Caco-2 (cell line): ENCODE data around the gene IGFBP7. TPM values are rescaled to one million over a fixed set of nuclear protein-coding genes. Genes with fewer than 3 reads are reported as not detected.

Experiments
- BruUV-seq: library from RNA; stranded (reverse); fragments of 400-500 nt; replicated peaks from 2 replicates; lab custom pipeline; 2021; lab: Mats Ljungman, UMichigan
- CTCF ChIA-PET: fragments of 300-600 bp; sonication (Branson Sonifier 250); formaldehyde crosslinking; loops from one replicate; lab custom pipeline; 2022; ENCODE audit warnings: antibody characterized with exemption; lab: Charles Lee
- POLR2A ChIA-PET: fragments of 300-600 bp; sonication (Branson Sonifier 250); formaldehyde crosslinking; loops from one replicate; lab custom pipeline; 2022; ENCODE audit warnings: antibody characterized with exemption; lab: Charles Lee
- DNase-seq, 2 experiments: peaks; one replicate each; pipeline versions ENCODE4 v3.0.0 to v3.0.0-alpha.2; 2020 to 2022
- H3K27me3 ChIP-seq: replicated peaks from 2 replicates; pipeline ENCODE4 v1.6.0; 2011; ENCODE audit warnings: low read length; ENCODE audit not compliant: control insufficient read depth, insufficient read depth
- H3K36me3 ChIP-seq: 2 replicates; pipeline ENCODE4 v1.5.1; 2011; ENCODE audit warnings: low read length; ENCODE audit not compliant: control insufficient read depth, insufficient read depth
- H3K4me1 ChIP-seq: fragments of 250-450 bp; sonication (Bioruptor Pico); 2 replicates; pipeline ENCODE4 v1.5.1; 2020; ENCODE audit warnings: mild to moderate bottlenecking
- H3K4me3 ChIP-seq: 2 replicates; pipeline ENCODE4 v1.5.1; 2011; ENCODE audit warnings: low read depth, mild to moderate bottlenecking, control low read depth, low read length
- H3K9me3 ChIP-seq: fragments of 250-450 bp; sonication (Bioruptor Pico); 2 replicates; pipeline ENCODE4 v1.5.1; 2020; ENCODE audit warnings: mild to moderate bottlenecking, moderate library complexity
- H3K27ac Mint-ChIP-seq: one replicate; pipeline ENCODE4 v1.8.0; 2022; ENCODE audit warnings: mixed read lengths; ENCODE audit not compliant: unreplicated experiment
- H3K27me3 Mint-ChIP-seq: one replicate; pipeline ENCODE4 v1.8.0; 2022; ENCODE audit warnings: mixed read lengths; ENCODE audit not compliant: insufficient read depth, unreplicated experiment
- H3K36me3 Mint-ChIP-seq: one replicate; pipeline ENCODE4 v1.8.0; 2022; ENCODE audit warnings: mild to moderate bottlenecking, mixed read lengths; ENCODE audit not compliant: insufficient read depth, unreplicated experiment
- H3K4me1 Mint-ChIP-seq: one replicate; pipeline ENCODE4 v1.8.0; 2022; ENCODE audit warnings: low read depth, mixed read lengths; ENCODE audit not compliant: unreplicated experiment
- H3K4me3 Mint-ChIP-seq: one replicate; pipeline ENCODE4 v1.8.0; 2022; ENCODE audit warnings: mild to moderate bottlenecking, moderate library complexity, mixed read lengths; ENCODE audit not compliant: unreplicated experiment
- H3K9me3 Mint-ChIP-seq: one replicate; pipeline ENCODE4 v1.8.0; 2022; ENCODE audit warnings: mixed read lengths; ENCODE audit not compliant: unreplicated experiment
- intact Hi-C: fragments of 100-400 bp; cut with micrococcal nuclease; formaldehyde crosslinking; loops from one replicate; pipeline ENCODE4 v1.10.0; 2022; ENCODE audit not compliant: unreplicated experiment
- total RNA-seq: library from RNA; stranded (reverse); gene quantifications from 2 replicates; pipeline ENCODE4 v1.2.3, GENCODE V29; 2022
- TF ChIP-seq, protein P1 (sequence below), 2 experiments: fragments of 200-600 bp in 1 of 2; IDR thresholded peaks; 1 replicate in 1 of 2; 2 replicates in 1 of 2; pipeline versions ENCODE4 v1.5.1 to v1.8.0; 2011 to 2022; ENCODE audit warnings: antibody characterized with exemption in 1 of 2, control low read depth in 1 of 2, inconsistent platforms in 1 of 2, low read depth in 1 of 2, low read length in 1 of 2, mild to moderate bottlenecking in 1 of 2, moderate library complexity in 1 of 2; ENCODE audit not compliant: insufficient read depth in 1 of 2, severe bottlenecking in 1 of 2, unreplicated experiment in 1 of 2

IGFBP7 gene
- total RNA-seq, 1 experiment from 2014 or later: 40.4 TPM

DNA sequence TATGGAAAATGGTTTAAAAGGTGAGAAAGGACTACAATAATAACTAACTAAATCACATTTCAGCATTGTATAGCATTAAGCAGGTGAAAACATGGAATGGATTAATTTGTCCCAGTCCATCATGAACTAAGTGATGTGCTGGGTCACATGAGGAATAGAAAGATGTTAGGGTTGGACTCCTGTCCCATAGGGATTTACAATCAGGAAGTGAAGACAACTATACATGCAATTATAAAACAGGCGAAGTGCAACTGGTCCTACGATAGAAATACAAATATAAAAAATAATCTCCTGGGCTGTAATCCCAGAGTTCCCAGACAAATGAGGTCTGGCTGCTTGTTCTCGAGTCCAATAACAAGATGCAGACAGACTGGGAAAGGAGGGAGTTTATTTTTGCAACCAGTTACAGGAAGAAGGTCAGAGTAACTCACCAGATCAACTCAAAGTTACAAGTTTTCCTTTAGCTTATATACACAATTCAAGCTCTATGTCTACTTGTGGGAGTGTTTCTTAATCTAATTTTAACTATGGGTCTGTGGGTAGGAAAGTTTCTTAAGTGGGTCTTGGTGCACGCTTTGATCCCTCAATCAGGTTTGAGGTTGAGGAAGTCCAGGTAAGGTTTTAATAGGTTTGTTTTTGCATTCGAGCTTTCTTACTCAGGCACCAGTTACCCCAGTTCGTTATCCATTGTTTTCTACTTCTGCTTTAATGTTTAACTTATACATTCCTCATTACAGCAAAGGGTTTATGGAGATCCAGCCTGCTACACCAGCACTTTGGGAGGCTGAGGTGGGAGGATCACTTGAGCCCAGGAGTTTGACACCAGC is 50.1 kb downstream of the IGFBP7 start:
- Mint-ChIP-seq H3K27me3 (no peaks in the 10 kb centered on the region), H3K27ac (no peak overlapping the region), H3K9me3 (no peaks in the 10 kb centered on the region), H3K4me3 (no peak overlapping the region), H3K36me3 (peaks cover 5% of the 10 kb centered on the region), H3K4me1 (peaks cover 13% of the 10 kb centered on the region)
- intact Hi-C loops: no loop called here
- no peak for DNase-seq
- Histone ChIP-seq H3K4me3 (no peak overlapping the region), H3K27me3 (no peaks in the 10 kb centered on the region), H3K36me3 (no peaks in the 10 kb centered on the region), H3K4me1 (peaks cover 20% of the 10 kb centered on the region), H3K9me3 (no peaks in the 10 kb centered on the region)
- TF ChIP-seq, protein P1, sequence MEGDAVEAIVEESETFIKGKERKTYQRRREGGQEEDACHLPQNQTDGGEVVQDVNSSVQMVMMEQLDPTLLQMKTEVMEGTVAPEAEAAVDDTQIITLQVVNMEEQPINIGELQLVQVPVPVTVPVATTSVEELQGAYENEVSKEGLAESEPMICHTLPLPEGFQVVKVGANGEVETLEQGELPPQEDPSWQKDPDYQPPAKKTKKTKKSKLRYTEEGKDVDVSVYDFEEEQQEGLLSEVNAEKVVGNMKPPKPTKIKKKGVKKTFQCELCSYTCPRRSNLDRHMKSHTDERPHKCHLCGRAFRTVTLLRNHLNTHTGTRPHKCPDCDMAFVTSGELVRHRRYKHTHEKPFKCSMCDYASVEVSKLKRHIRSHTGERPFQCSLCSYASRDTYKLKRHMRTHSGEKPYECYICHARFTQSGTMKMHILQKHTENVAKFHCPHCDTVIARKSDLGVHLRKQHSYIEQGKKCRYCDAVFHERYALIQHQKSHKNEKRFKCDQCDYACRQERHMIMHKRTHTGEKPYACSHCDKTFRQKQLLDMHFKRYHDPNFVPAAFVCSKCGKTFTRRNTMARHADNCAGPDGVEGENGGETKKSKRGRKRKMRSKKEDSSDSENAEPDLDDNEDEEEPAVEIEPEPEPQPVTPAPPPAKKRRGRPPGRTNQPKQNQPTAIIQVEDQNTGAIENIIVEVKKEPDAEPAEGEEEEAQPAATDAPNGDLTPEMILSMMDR (IDR thresholded peaks at IDR 0.05; ENCODE audit: insufficient read depth in 1 of 2, low read depth in 1 of 2, low read length in 1 of 2, severe bottlenecking in 1 of 2, unreplicated experiment in 1 of 2): no peak
- ChIA-PET CTCF (no interaction called here), POLR2A (no interaction called here)
- no TSS peak for BruUV-seq

DNA sequence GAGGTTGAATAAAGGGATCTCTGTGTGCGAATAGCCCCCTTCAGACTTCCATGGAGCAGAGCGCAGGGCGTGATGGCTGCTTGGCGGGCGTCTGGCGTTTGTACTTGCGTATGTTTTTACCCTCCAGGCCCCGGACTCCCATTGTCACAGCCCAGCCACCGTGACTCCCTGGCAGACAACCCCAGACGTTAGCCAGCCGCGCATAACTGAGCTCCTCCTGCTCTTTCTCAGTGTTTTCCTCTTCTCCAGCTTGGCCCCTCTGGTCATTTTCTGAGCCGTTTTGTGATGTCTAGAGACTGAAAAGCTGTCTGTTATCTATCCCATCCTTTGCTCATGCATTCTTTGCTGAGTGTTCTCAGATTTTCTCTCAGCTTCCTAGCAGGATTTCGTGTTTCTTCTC is 54.3 kb downstream of the IGFBP7 start:
- intact Hi-C loops: no loop called here
- no TSS peak for BruUV-seq
- TF ChIP-seq, protein P1 (IDR thresholded peaks at IDR 0.05; ENCODE audit: insufficient read depth in 1 of 2, low read depth in 1 of 2, low read length in 1 of 2, severe bottlenecking in 1 of 2, unreplicated experiment in 1 of 2): no peak
- Mint-ChIP-seq H3K36me3 (peaks cover 5% of the 10 kb centered on the region), H3K4me1 (peaks cover 5% of the 10 kb centered on the region), H3K27me3 (no peaks in the 10 kb centered on the region), H3K4me3 (no peak overlapping the region), H3K9me3 (no peaks in the 10 kb centered on the region), H3K27ac (no peak overlapping the region)
- DNase-seq: no peak
- no peaks in the 10 kb centered on the region for H3K9me3 ChIP-seq
- POLR2A ChIA-PET: no interaction called here
- no peaks in the 10 kb centered on the region for H3K27me3 ChIP-seq
- no peak overlapping the region for H3K4me3 ChIP-seq
- CTCF ChIA-PET: no interaction called here
- no peaks in the 10 kb centered on the region for H3K36me3 ChIP-seq
- H3K4me1 ChIP-seq: no peaks in the 10 kb centered on the region

DNA sequence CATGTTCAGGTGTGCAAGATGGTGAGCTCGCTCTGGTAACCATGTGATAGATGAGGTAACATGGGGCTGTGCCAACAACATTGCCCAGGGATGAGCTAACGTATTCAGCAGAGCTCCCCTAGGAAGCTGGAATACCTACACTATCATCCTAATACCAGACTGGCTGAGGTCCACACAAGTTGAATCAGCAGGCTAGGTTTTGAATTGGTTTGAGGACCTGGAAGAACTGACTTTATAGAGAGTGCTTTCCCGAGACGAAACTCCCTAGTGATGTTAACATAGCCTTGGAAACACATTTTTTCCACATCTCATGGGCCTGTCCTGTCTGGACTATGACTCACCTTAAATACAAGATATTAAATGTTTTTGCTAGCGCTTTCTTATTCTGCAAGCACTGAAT is 56.7 kb downstream of the IGFBP7 start:
- Mint-ChIP-seq H3K4me3 (no peak overlapping the region), H3K36me3 (no peaks in the 10 kb centered on the region), H3K9me3 (no peaks in the 10 kb centered on the region), H3K4me1 (no peaks in the 10 kb centered on the region), H3K27ac (no peak overlapping the region), H3K27me3 (no peaks in the 10 kb centered on the region)
- DNase-seq: no peak
- no peak overlapping the region for H3K4me3 ChIP-seq
- ChIA-PET CTCF (no interaction called here), POLR2A (no interaction called here)
- H3K9me3 ChIP-seq: no peaks in the 10 kb centered on the region
- no peaks in the 10 kb centered on the region for H3K27me3 ChIP-seq
- TF ChIP-seq, protein P1 (IDR thresholded peaks at IDR 0.05; ENCODE audit: insufficient read depth in 1 of 2, low read depth in 1 of 2, low read length in 1 of 2, severe bottlenecking in 1 of 2, unreplicated experiment in 1 of 2): no peak
- intact Hi-C loops: no loop called here
- no peaks in the 10 kb centered on the region for H3K36me3 ChIP-seq
- no TSS peak for BruUV-seq
- H3K4me1 ChIP-seq: no peaks in the 10 kb centered on the region
